HepG2 (cell line): ENCODE results near the gene GNAI2. TPM values are rescaled to one million over a fixed set of nuclear protein-coding genes. Genes with fewer than 3 reads are reported as not detected.

ENCODE experiments used
- ASH2L ChIP-seq: fragments of 300-600, 200-600 bp; sonication (generic); IDR thresholded peaks from 2 replicates; pipeline ENCODE4 v1.7.0; 2017; ENCODE audit warnings: low read depth, mild to moderate bottlenecking, moderate library complexity, mixed read lengths, low read length; ENCODE audit not compliant: insufficient read length
- BCL6 ChIP-seq: IDR thresholded peaks from 2 replicates; pipeline ENCODE4 v1.6.1; 2016; ENCODE audit warnings: missing genetic modification reagents, missing compliant biosample characterization
- ELF4 ChIP-seq: sonication (generic); formaldehyde crosslinking; IDR thresholded peaks from 2 replicates; pipeline ENCODE4 v1.5.0; 2020; ENCODE audit warnings: missing genetic modification reagents, mild to moderate bottlenecking, moderate library complexity, borderline replicate concordance
- HNRNPK ChIP-seq: fragments of 200-400 bp; formaldehyde crosslinking; IDR thresholded peaks from 2 replicates; pipeline ENCODE4 v1.6.1; 2018; ENCODE audit warnings: low read length, low read depth, moderate library complexity, mild to moderate bottlenecking; ENCODE audit not compliant: poor library complexity, severe bottlenecking
- JARID2 ChIP-seq: sonication (generic); formaldehyde crosslinking; IDR thresholded peaks from 2 replicates; pipeline ENCODE4 v1.8.1; 2023; ENCODE audit warnings: missing genetic modification reagents, inconsistent platforms; ENCODE audit not compliant: insufficient replicate concordance
- KDM2A ChIP-seq: sonication (generic); formaldehyde crosslinking; IDR thresholded peaks from 2 replicates; pipeline ENCODE4 v1.4.0; 2020; ENCODE audit warnings: low read depth, missing genetic modification reagents, borderline replicate concordance
- KLF13 ChIP-seq: sonication (generic); formaldehyde crosslinking; IDR thresholded peaks from 2 replicates; pipeline ENCODE4 v1.4.0; 2020; ENCODE audit warnings: mild to moderate bottlenecking, missing genetic modification reagents
- KLF6 ChIP-seq: IDR thresholded peaks from 2 replicates; pipeline ENCODE4 v1.8.0; 2016; ENCODE audit warnings: missing biosample characterization, missing genetic modification reagents
- MTA3 ChIP-seq: sonication (generic); formaldehyde crosslinking; IDR thresholded peaks from 2 replicates; pipeline ENCODE4 v1.4.0; 2020; ENCODE audit warnings: missing genetic modification reagents
- MYNN ChIP-seq: sonication (generic); formaldehyde crosslinking; IDR thresholded peaks from 2 replicates; pipeline ENCODE4 v1.4.0; 2020; ENCODE audit warnings: mild to moderate bottlenecking, low read depth, missing genetic modification reagents
- NFIB ChIP-seq: sonication (generic); formaldehyde crosslinking; IDR thresholded peaks from 2 replicates; pipeline ENCODE4 v1.9.0; 2021; ENCODE audit warnings: missing genetic modification reagents, mild to moderate bottlenecking, borderline replicate concordance
- NKX3-1 ChIP-seq: sonication (generic); formaldehyde crosslinking; IDR thresholded peaks from 2 replicates; pipeline ENCODE4 v1.5.0; 2020; ENCODE audit warnings: missing genetic modification reagents
- PLRG1 ChIP-seq: fragments of 450-650 bp; conservative IDR thresholded peaks from 2 replicates; pipeline ENCODE4 v1.6.1; 2016
- PRMT3 ChIP-seq: sonication (generic); formaldehyde crosslinking; IDR thresholded peaks from 2 replicates; pipeline ENCODE4 v1.8.1; 2022; ENCODE audit warnings: low read depth, mild to moderate bottlenecking, moderate library complexity, missing genetic modification reagents, borderline replicate concordance
- YEATS4 ChIP-seq: sonication (generic); formaldehyde crosslinking; IDR thresholded peaks from 2 replicates; pipeline ENCODE4 v1.4.0; 2020; ENCODE audit warnings: missing genetic modification reagents, borderline replicate concordance
- ZNF430 ChIP-seq: sonication (generic); formaldehyde crosslinking; IDR thresholded peaks from 2 replicates; pipeline ENCODE4 v1.9.0; 2021; ENCODE audit warnings: mild to moderate bottlenecking, missing genetic modification reagents
- ZNF446 ChIP-seq: sonication (generic); formaldehyde crosslinking; IDR thresholded peaks from 2 replicates; pipeline ENCODE4 v1.5.0; 2020; ENCODE audit warnings: mild to moderate bottlenecking, missing genetic modification reagents
- ZNF577 ChIP-seq: sonication (generic); formaldehyde crosslinking; IDR thresholded peaks from 2 replicates; pipeline ENCODE4 v1.4.0; 2020; ENCODE audit warnings: mild to moderate bottlenecking, low read depth, missing genetic modification reagents, borderline replicate concordance
- ZNF75D ChIP-seq: sonication (generic); formaldehyde crosslinking; IDR thresholded peaks from 2 replicates; pipeline ENCODE4 v1.8.1; 2023; ENCODE audit warnings: missing genetic modification reagents, mild to moderate bottlenecking, borderline replicate concordance
- ZNF878 ChIP-seq: sonication (generic); formaldehyde crosslinking; IDR thresholded peaks from 2 replicates; pipeline ENCODE4 v1.8.1; 2023; ENCODE audit warnings: mild to moderate bottlenecking, missing genetic modification reagents, moderate library complexity
- polyA plus RNA-seq, 8 experiments: library from polyadenylated mRNA; depleted of rRNA in 3 of 8; stranded (reverse) in 7 of 8; unstranded in 1 of 8; fragments of >200 nt; fragmentation: Illumina TruSeq in 4 of 8; extraction: Trizol in 4 of 8; gene quantifications; 2 replicates each; pipeline versions ENCODE4 v1.2.1 to v1.2.3, GENCODE V29; 2011 to 2016; ENCODE audit warnings: low read depth in 4 of 8, missing spikeins in 1 of 8, mixed read lengths in 1 of 8; ENCODE audit not compliant: insufficient read depth in 1 of 8
- total RNA-seq, 5 experiments: library from RNA; depleted of rRNA; stranded (reverse); fragments of >200 nt; fragmentation: Illumina TruSeq; extraction: Trizol; gene quantifications; 2 replicates each; pipeline ENCODE4 v1.2.3, GENCODE V29; 2016; ENCODE audit warnings: low read depth in 1 of 5
- TF ChIP-seq, protein P1 (sequence below): sonication (generic); formaldehyde crosslinking; IDR thresholded peaks from 2 replicates; pipeline ENCODE4 v1.8.0; 2022; ENCODE audit warnings: missing genetic modification reagents, mild to moderate bottlenecking, inconsistent platforms, borderline replicate concordance
- TF ChIP-seq, protein P2 (sequence below): sonication (generic); formaldehyde crosslinking; IDR thresholded peaks from 2 replicates; pipeline ENCODE4 v1.4.0; 2020; ENCODE audit warnings: missing genetic modification reagents
- TF ChIP-seq, protein P3 (sequence below): IDR thresholded peaks from 2 replicates; pipeline ENCODE4 v1.6.1; 2016; ENCODE audit warnings: low read depth, borderline replicate concordance
- TF ChIP-seq, protein P4 (sequence below): sonication (generic); formaldehyde crosslinking; IDR thresholded peaks from 2 replicates; pipeline ENCODE4 v1.5.1; 2020; ENCODE audit warnings: missing genetic modification reagents, mild to moderate bottlenecking, borderline replicate concordance

Gene GNAI2
- total and polyA plus RNA-seq, 2 of the 13 experiments (the other 11 are each of a cell fraction or from before 2014, with no cell fraction given), result 51.1 to 66.2 TPM

DNA sequence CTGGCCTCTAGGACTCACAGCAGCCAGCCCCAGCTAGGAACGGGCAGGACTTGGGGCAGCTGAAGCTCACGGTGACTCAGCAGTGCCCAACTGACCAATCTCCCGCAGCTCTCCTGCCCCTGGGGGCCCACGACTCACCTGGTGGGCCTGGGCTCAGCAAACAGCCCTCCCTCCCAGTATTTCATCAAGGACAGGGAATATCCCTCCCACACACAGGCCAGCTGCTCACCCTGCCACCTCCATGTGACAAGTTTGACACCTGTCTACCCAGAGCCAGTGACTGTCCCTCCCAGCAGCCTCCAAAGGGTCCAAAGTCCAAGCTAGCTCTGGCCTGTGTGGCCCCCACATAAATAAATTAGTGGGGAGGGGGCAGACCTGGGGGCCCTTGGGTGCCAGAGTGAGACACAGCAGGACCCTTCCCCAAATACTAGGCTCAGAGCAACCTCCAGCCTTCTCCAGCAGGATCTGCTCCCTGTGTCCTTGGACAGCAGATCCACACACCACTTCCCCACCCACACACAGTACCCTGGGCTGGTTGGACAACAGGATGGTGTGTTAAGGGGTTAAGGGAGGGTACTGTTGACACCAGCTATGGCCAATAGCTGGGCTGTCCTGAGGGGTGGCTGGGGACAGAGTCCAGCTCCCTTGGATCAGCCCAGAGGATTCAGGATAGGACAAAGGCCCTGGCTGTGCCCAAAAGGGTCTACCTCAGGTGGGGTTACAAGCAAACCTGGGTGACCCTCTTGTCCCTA, 40.3 kb upstream of the GNAI2 start (continued):
- TF ChIP-seq, protein P1, sequence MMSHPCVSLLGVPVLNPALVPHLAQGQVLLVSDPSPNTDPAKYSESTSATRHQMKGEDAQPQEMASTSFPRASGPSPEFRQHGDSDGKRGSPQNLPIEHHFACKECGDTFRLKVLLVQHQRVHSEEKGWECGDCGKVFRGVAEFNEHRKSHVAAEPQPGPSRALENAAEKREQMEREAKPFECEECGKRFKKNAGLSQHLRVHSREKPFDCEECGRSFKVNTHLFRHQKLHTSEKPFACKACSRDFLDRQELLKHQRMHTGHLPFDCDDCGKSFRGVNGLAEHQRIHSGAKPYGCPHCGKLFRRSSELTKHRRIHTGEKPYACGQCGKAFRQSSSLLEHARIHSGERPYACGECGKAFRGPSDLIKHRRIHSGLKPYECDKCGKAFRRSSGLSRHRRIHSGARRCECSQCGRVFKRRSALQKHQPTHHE (CRISPR knock-in tag), result peak; percentile 96; the same call in 1 of the 2 replicates
- TF ChIP-seq MTA3 (CRISPR knock-in tag), result no peak
- 0 out of 2 replicates have a peak, but pooled peaks have one; percentile 68 for TF ChIP-seq ZNF446
- TF ChIP-seq PLRG1, result no peak
- peak; percentile 84 for TF ChIP-seq ASH2L
- no peak for TF ChIP-seq NKX3-1 (CRISPR knock-in tag)
- no peak for TF ChIP-seq NFIB (CRISPR knock-in tag)
- no peak for TF ChIP-seq MYNN (CRISPR knock-in tag)
- peak; percentile 85 for TF ChIP-seq KLF6 (CRISPR knock-in tag)
- peak; percentile 24 for TF ChIP-seq BCL6 (CRISPR knock-in tag)
- TF ChIP-seq YEATS4 (CRISPR knock-in tag), result peak; percentile 83; the same call in 1 of the 2 replicates
- no peak for TF ChIP-seq KDM2A (CRISPR knock-in tag)
- no peak for TF ChIP-seq JARID2 (CRISPR knock-in tag)
- TF ChIP-seq, protein P2, sequence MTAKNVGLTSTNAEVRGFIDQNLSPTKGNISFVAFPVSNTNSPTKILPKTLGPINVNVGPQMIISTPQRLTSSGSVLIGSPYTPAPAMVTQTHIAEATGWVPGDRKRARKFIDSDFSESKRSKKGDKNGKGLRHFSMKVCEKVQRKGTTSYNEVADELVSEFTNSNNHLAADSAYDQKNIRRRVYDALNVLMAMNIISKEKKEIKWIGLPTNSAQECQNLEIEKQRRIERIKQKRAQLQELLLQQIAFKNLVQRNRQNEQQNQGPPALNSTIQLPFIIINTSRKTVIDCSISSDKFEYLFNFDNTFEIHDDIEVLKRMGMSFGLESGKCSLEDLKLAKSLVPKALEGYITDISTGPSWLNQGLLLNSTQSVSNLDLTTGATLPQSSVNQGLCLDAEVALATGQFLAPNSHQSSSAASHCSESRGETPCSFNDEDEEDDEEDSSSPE, result peak; percentile 72; the same call in 1 of the 2 replicates
- TF ChIP-seq ELF4 (CRISPR knock-in tag), result no peak; the same call in 1 of the 2 replicates
- TF ChIP-seq HNRNPK, result no peak
- TF ChIP-seq, protein P3, sequence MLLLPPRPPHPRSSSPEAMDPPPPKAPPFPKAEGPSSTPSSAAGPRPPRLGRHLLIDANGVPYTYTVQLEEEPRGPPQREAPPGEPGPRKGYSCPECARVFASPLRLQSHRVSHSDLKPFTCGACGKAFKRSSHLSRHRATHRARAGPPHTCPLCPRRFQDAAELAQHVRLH (CRISPR knock-in tag), result peak; percentile 78; the same call in 1 of the 2 replicates
- TF ChIP-seq ZNF75D (CRISPR knock-in tag), result no peak
- TF ChIP-seq KLF13 (CRISPR knock-in tag), result no peak
- TF ChIP-seq ZNF878 (CRISPR knock-in tag), result peak; percentile 80; the same call in 1 of the 2 replicates
- 0 out of 2 replicates have a peak, but pooled peaks have one; percentile 25 for TF ChIP-seq ZNF577 (CRISPR knock-in tag)
- peak; percentile 48; the same call in 1 of the 2 replicates for TF ChIP-seq ZNF430 (CRISPR knock-in tag)
- peak; percentile 89; the same call in 1 of the 2 replicates for TF ChIP-seq PRMT3 (CRISPR knock-in tag)
- TF ChIP-seq, protein P4, sequence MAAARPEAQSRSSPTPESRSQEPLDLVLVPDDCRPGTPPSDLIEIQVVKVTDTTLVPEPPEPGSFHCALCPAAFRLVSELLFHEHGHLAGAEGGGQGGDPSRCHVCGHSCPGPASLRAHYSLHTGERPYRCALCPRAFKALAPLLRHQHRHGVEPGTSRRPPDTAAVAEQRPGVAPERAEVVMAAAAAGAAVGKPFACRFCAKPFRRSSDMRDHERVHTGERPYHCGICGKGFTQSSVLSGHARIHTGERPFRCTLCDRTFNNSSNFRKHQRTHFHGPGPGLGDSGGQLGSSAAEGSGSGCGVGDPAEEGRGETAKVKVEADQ (CRISPR knock-in tag), result no peak
